C4-2B (cell line): ENCODE measurements around the gene TRIM62.

Experiments used
- H3K27ac ChIP-seq: fragments of 450-650 bp; 2 replicates; pipeline ENCODE4 v1.5.1; 2017
- CTCF ChIP-seq: fragments of 450-650 bp; conservative IDR thresholded peaks from 2 replicates; pipeline ENCODE4 v1.5.1; 2017; ENCODE audit warnings: mild to moderate bottlenecking
- ZFX ChIP-seq: fragments of 450-650 bp; IDR thresholded peaks from 2 replicates; pipeline ENCODE4 v1.6.1; 2017

TRIM62 gene

GRCh38 chr1:33147997-33148314 is 33.9 kb downstream of the TRIM62 start:
- TF ChIP-seq CTCF (no peak), ZFX (no peak)
- no peak overlapping the region; the same call in 1 of the 2 replicates for H3K27ac ChIP-seq

GRCh38 chr1:33147275-33147996 is 34.4 kb downstream of the TRIM62 start:
- TF ChIP-seq CTCF (no peak), ZFX (no peak)
- no peak overlapping the region; the same call in 1 of the 2 replicates for H3K27ac ChIP-seq

- no peak overlapping the region for H3K27ac ChIP-seq
- TF ChIP-seq CTCF (no peak), ZFX (no peak)
Measured at GRCh38 chr1:33146003-33146402, 35.8 kb downstream of the TRIM62 start.

GRCh38 chr1:33143698-33144097 is 38.1 kb downstream of the TRIM62 start:
- TF ChIP-seq CTCF (no peak), ZFX (no peak)
- no peak overlapping the region for H3K27ac ChIP-seq

- H3K27ac ChIP-seq, result no peak overlapping the region
- TF ChIP-seq CTCF (no peak), ZFX (no peak)
Measured at GRCh38 chr1:33143176-33143575, 38.7 kb downstream of the TRIM62 start.

- no peak overlapping the region for H3K27ac ChIP-seq
Measured at GRCh38 chr1:33142483-33143064, 39.3 kb downstream of the TRIM62 start.

More at GRCh38 chr1:33142483-33143064, 39.3 kb downstream of the TRIM62 start:
- TF ChIP-seq ZFX (no peak), CTCF (no peak)
